GM12874 (cell line): ENCODE data around the gene TAF15.

Experiments
- TF ChIP-seq, protein P1 (sequence below): IDR thresholded peaks from 2 replicates; pipeline ENCODE4 v1.5.1; 2011; ENCODE audit warnings: low read depth, mild to moderate bottlenecking, control low read depth, low read length, moderate library complexity; ENCODE audit not compliant: insufficient read depth

Gene TAF15

DNA sequence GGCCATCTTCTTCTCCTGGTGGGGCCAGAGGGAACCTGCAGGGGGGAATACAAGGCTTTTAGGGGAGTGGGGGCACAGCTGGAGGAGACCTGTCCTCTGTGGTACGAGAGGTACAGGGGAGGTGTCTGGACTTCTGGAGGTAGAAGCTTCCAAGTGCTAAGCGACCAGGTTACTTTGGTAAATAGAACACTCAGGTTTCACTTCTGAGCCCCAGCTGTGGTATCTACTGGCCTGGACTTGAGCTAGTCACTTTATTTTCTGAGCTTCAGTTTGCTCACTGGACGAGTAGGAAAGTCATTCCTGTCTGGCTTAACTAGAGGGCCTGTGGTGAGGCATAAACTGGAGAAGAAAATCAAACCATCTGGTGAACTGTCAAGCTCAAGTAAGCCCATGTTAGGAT, 59.5 kb downstream of the TAF15 start, which contains the start of gene HEATR9:
Gene HEATR9 (minus strand): TSS at position 155 of the 400 bp plus-strand sequence. CDS start 149 bp downstream, at position 6.
- TF ChIP-seq, protein P1, sequence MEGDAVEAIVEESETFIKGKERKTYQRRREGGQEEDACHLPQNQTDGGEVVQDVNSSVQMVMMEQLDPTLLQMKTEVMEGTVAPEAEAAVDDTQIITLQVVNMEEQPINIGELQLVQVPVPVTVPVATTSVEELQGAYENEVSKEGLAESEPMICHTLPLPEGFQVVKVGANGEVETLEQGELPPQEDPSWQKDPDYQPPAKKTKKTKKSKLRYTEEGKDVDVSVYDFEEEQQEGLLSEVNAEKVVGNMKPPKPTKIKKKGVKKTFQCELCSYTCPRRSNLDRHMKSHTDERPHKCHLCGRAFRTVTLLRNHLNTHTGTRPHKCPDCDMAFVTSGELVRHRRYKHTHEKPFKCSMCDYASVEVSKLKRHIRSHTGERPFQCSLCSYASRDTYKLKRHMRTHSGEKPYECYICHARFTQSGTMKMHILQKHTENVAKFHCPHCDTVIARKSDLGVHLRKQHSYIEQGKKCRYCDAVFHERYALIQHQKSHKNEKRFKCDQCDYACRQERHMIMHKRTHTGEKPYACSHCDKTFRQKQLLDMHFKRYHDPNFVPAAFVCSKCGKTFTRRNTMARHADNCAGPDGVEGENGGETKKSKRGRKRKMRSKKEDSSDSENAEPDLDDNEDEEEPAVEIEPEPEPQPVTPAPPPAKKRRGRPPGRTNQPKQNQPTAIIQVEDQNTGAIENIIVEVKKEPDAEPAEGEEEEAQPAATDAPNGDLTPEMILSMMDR = no peak

DNA sequence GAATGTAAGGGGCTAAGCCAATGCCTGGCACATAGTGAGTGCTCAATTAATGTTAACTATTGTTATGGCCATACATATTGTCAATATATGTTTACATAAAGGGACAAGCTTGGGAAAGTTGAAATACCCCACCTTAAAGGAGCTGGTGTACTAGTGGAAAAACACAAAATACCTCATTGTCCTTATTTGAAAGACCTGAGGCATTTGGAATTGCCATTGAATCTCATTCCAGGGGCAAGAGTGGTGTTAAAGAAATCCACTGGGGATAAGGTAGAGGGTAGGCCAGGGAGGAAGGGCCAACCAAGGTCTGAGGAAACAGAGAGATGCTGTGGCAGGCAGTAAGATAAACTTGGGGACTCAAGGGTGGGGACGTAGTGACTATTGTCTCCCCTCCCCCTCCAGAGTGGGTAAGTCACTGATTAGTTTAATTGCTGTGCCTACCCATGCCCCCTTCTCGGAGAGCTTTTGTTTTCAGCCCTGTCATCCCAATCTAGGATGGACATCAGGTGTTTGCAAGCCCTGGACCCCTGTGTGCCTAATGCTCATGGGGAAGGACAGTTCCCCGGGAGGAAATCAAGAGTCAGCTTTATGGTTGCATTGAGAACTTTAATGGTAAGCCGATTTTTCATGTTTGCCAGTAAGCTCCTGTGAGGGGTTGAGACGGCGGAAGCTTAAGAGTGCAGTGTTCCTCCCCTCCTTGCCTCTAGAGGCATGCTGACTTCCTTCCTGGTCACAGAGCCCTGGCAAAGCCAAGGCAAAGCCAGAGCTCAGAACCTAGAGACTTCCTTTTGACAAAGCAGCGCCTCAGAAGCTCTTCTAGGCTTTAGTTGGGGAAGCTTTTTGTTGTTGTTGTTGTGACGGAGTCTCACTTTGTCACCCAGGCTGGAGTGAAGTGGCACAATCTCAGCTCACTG, 61.9 kb downstream of the TAF15 start:
- TF ChIP-seq, protein P1 = no peak

DNA sequence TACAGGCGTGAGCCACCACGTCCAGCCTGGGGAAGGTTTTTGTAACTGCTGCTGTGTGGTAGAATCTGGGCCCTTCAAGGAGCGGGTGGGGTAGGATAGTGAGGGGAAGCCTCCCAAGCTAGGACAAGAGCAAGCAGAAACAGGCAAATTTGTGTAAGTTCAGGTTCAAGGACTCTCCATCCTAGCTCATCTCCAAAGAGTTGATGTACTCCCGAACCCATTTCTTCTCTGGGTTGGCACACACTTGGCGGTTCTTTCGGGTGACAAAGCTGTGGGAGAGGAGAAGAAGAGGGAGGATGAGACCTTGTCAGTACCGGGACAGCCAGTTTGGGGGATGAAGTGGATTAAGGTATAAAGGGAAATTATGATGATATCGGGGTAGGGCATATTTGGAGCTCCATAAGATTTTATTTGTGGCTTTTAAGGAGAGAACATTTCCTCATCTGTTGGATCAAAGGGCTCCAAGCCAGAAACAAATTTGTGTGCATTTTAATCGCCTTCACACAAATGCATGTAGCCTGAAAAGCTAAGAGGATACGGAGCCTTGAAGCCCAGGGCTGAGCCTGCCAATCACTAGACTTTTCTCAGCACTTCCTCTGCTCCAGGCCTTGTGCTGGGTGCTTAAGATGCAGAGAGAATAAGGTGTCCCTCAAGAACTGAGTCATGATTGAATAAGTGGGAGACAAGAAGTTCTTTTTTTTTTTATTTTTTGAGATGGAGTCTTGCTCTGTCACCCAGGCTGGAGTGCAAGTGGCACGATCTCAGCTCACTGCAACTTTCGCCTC, 63.1 kb downstream of the TAF15 start:
- TF ChIP-seq, protein P1 = no peak

DNA sequence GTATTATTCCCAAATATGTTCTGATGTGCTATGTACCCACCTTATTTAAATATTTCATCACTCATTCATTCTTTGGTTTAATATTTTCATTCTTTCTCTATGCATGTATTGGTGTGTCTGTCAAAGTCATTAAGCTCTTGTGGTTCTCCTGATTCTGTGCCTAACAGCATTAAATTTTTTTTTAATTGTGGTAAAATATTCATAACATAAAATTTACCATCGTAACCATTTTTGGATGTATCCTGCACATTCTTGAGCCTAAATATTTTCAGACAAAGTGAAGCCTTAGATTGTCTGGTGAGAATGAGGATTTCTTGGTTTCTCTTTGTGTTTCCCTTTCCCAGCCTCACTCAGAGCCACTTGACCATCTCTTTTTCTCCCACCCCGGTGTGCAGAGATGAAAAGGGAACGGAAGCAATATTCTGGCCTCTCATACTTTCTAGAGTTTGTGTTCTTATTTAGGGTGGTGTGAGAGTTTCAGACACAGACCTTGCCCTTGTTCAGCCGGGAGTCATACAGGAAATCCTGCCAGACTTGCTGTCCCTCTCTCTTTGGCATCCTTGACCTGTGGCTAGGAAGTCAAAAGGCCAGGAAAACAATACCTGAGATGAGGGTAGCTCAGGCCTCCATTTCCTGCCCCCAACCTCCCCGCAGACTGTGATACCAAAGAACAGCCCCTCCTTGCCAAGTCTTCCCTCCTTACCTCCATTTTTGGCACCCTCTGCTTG, 66.0 kb downstream of the TAF15 start:
- TF ChIP-seq, protein P1 = no peak

DNA sequence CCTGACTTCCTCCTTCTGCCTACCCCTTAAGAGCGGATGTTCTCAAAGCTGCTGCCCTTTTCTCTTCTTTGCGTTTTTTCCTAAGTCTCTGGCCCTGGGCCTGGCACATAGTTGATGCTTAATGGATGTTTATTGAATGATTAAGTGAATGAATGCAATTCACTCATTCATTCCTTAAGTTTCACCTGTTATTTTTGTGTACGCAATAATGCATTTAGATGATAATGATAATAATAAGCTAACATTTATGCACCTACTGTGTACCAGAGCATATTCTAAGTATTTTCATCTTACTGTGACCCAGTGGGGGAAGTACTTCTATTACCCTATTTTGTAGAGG, 66.5 kb downstream of the TAF15 start:
- TF ChIP-seq, protein P1 = no peak

DNA sequence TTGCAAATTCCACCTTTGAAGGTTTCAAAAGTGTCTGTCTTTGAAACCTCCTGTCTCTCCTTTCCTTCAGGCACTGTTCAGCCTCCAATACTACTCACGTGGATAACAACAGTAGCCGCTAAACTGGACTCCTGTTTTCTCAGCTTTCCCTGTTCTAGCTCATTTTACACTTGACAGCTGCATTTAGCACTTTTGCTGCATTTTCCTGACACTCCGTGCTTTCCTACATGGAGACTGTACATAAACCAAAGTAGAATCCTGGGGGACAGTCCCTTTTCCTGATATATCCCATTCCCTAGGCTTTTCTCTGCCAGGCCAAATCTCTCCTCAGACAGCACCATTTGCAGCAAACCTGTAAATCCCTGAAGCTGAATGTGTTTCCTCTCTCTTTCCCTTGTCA, 67.2 kb downstream of the TAF15 start:
- TF ChIP-seq, protein P1 = no peak
